GM12878 (cell line): ENCODE measurements around the gene LUM. TPM values are rescaled to one million over a fixed set of nuclear protein-coding genes. Genes with fewer than 3 reads are reported as not detected.

Experiments
- ATAC-seq: fragments of 200-7000 bp; cut with Tn5 transposase; 3 replicates; pipeline ENCODE4 v1.9.1; 2020; ENCODE audit warnings: mild to moderate bottlenecking, moderate library complexity
- BruUV-seq: library from RNA; stranded (reverse); fragments of 400-500 nt; replicated peaks from 2 replicates; lab custom pipeline; 2021; lab: Mats Ljungman, UMichigan
- CTCF ChIA-PET: fragments of 300-600 bp; sonication (Branson Sonifier 250); formaldehyde crosslinking; extraction: SDS; loops from one replicate; lab custom pipeline; 2021; ENCODE audit warnings: inconsistent platforms; lab: Yijun Ruan, JAX
- POLR2A ChIA-PET: fragments of 350-600 bp; formaldehyde crosslinking; extraction: SDS; loops from one replicate; lab custom pipeline; 2021; ENCODE audit warnings: inconsistent platforms; lab: Charles Lee
- RAD21 ChIA-PET: fragments of 300-600 bp; sonication (Branson Sonifier 250); formaldehyde crosslinking; loops from one replicate; lab custom pipeline; 2023; ENCODE audit warnings: antibody characterized with exemption; ENCODE audit not compliant: unreplicated experiment; lab: Charles Lee
- SMC1A ChIA-PET: fragments of 300-600 bp; sonication (Branson Sonifier 250); formaldehyde crosslinking; loops from one replicate; lab custom pipeline; 2023; ENCODE audit not compliant: unreplicated experiment, uncharacterized antibody; lab: Charles Lee
- DNase-seq: peaks from one replicate; pipeline ENCODE4 v3.0.0-alpha.2; 2011; ENCODE audit warnings: low read depth, low spot score
- FAIRE-seq: peaks from 3 replicates; lab custom pipeline; 2011; peaks lifted over from hg19 to GRCh38; lab: Jason Lieb, UNC
- H2AFZ ChIP-seq: 2 replicates; pipeline ENCODE4 v1.6.0; 2011; ENCODE audit warnings: low read depth, low read length, control low read depth; ENCODE audit not compliant: control insufficient read depth
- H3K27ac ChIP-seq: 2 replicates; pipeline ENCODE4 v1.5.1; 2011; ENCODE audit warnings: control low read depth; ENCODE audit not compliant: control insufficient read depth, insufficient read depth
- H3K27me3 ChIP-seq, 2 experiments: replicated peaks in 1 of 2; 2 replicates each; pipeline versions ENCODE4 v1.6.0 to v1.6.1; 2011; ENCODE audit warnings: low read length in 1 of 2; ENCODE audit not compliant: control insufficient read depth in 2 of 2, insufficient read depth in 2 of 2
- H3K36me3 ChIP-seq, 2 experiments: 2 replicates each; pipeline ENCODE4 v1.5.1; 2011; ENCODE audit warnings: low read length in 1 of 2; ENCODE audit not compliant: control insufficient read depth in 2 of 2, insufficient read depth in 2 of 2
- H3K4me1 ChIP-seq: 2 replicates; pipeline ENCODE4 v1.6.1; 2011; ENCODE audit warnings: mild to moderate bottlenecking, low read length, moderate library complexity, mixed read lengths; ENCODE audit not compliant: control insufficient read depth, insufficient read depth
- H3K4me2 ChIP-seq: 2 replicates; pipeline ENCODE4 v1.6.0; 2011; ENCODE audit warnings: control low read depth; ENCODE audit not compliant: control insufficient read depth, insufficient read depth
- H3K4me3 ChIP-seq: fragments of 200-600 bp; sonication (generic); 2 replicates; pipeline ENCODE4 v1.5.1; 2016
- H3K79me2 ChIP-seq: 2 replicates; pipeline ENCODE4 v1.6.0; 2011; ENCODE audit warnings: low read length; ENCODE audit not compliant: control insufficient read depth, insufficient read depth
- H3K9ac ChIP-seq: 2 replicates; pipeline ENCODE4 v1.8.0; 2011; ENCODE audit warnings: low read length, control low read depth, mixed read lengths; ENCODE audit not compliant: control insufficient read depth, insufficient read depth
- H3K9me3 ChIP-seq: replicated peaks from 3 replicates; pipeline ENCODE4 v1.5.1; 2011; ENCODE audit warnings: mild to moderate bottlenecking, low read length; ENCODE audit not compliant: control insufficient read depth, insufficient read depth
- H4K20me1 ChIP-seq: 2 replicates; pipeline ENCODE4 v1.6.0; 2011; ENCODE audit not compliant: control insufficient read depth, insufficient read depth
- ATF7 ChIP-seq: fragments of 450-650 bp; IDR thresholded peaks from 2 replicates; pipeline ENCODE4 v1.6.1; 2016; ENCODE audit warnings: low read depth, mild to moderate bottlenecking
- CHD4 ChIP-seq: fragments of 200-600 bp; sonication (generic); IDR thresholded peaks from 2 replicates; pipeline ENCODE4 v1.6.1; 2016; ENCODE audit warnings: mild to moderate bottlenecking
- EZH2 ChIP-seq: IDR thresholded peaks from 2 replicates; pipeline ENCODE4 v1.6.1; 2012; ENCODE audit warnings: low read depth, mild to moderate bottlenecking, control low read depth, inconsistent platforms, low read length, borderline replicate concordance; ENCODE audit not compliant: control insufficient read depth
- MYB ChIP-seq: fragments of 150-350 bp; IDR thresholded peaks from 2 replicates; pipeline ENCODE4 v1.6.1; 2014; ENCODE audit warnings: mild to moderate bottlenecking, low read depth, low read length, borderline replicate concordance
- MYC ChIP-seq: IDR thresholded peaks from 2 replicates; pipeline ENCODE4 v1.6.1; 2011; ENCODE audit warnings: mild to moderate bottlenecking, low read length, moderate library complexity, inconsistent platforms; ENCODE audit not compliant: insufficient read depth, insufficient replicate concordance, insufficient read length, severe bottlenecking
- PAX5 ChIP-seq: IDR thresholded peaks from 2 replicates; pipeline ENCODE4 v1.6.1; 2011; ENCODE audit warnings: low read depth, low read length, borderline replicate concordance
- RAD51 ChIP-seq: fragments of 450-650 bp; IDR thresholded peaks from 2 replicates; pipeline ENCODE4 v1.6.1; 2016; ENCODE audit warnings: moderate library complexity, mild to moderate bottlenecking, inconsistent platforms
- SIN3A ChIP-seq: IDR thresholded peaks from 2 replicates; pipeline ENCODE4 v1.6.1; 2012; ENCODE audit warnings: low read depth, low read length, improper control_type of control experiment
- STAT1 ChIP-seq: fragments of 450-650 bp; conservative IDR thresholded peaks from 2 replicates; pipeline ENCODE4 v1.6.1; 2014; ENCODE audit warnings: antibody characterized with exemption, mild to moderate bottlenecking
- TBL1XR1 ChIP-seq: IDR thresholded peaks from 2 replicates; pipeline ENCODE4 v1.6.1; 2012; ENCODE audit warnings: low read depth, low read length, improper control_type of control experiment
- WRNIP1 ChIP-seq: IDR thresholded peaks from 2 replicates; pipeline ENCODE4 v1.6.1; 2011; ENCODE audit warnings: low read depth, low read length, improper control_type of control experiment, borderline replicate concordance
- ZNF217 ChIP-seq: fragments of 450-650 bp; IDR thresholded peaks from 2 replicates; pipeline ENCODE4 v1.6.1; 2017; ENCODE audit warnings: antibody characterized with exemption, mild to moderate bottlenecking
- ZNF274 ChIP-seq: IDR thresholded peaks from one replicate; pipeline ENCODE4 v1.8.0; 2011; ENCODE audit not compliant: insufficient read length, insufficient read depth
- ZNF384 ChIP-seq: IDR thresholded peaks from 2 replicates; pipeline ENCODE4 v1.6.1; 2012; ENCODE audit warnings: low read depth, mild to moderate bottlenecking, low read length, improper control_type of control experiment, borderline replicate concordance
- ZZZ3 ChIP-seq: IDR thresholded peaks from 2 replicates; pipeline ENCODE4 v1.6.1; 2011; ENCODE audit warnings: low read depth; ENCODE audit not compliant: control insufficient read depth, insufficient read length
- WGBS: methylation state at CpG from one replicate; pipeline ENCODE4 v1.1.6; 2016; ENCODE audit warnings: low lambda C conversion rate; ENCODE audit not compliant: insufficient replicate concordance, insufficient coverage; ENCODE audit errors: missing lambda C conversion rate; 5-methylcytosine and 5-hydroxymethylcytosine counted together
- in situ Hi-C: fragments of 300-500 bp; cut with MboI; formaldehyde crosslinking; loops from 9 replicates; pipeline ENCODE4 v1.14.3; 2018; ENCODE audit warnings: mixed read lengths
- intact Hi-C: fragments of 100-400 bp; cut with micrococcal nuclease; formaldehyde crosslinking; loops from one replicate; pipeline ENCODE4 v1.14.2; 2022; ENCODE audit not compliant: unreplicated experiment
- polyA plus RNA-seq, 11 experiments: library from polyadenylated mRNA; depleted of rRNA in 4 of 11; unstranded in 6 of 11; stranded (reverse) in 5 of 11; fragments of >200 nt; fragmentation: Nextera tagmentation in 4 of 11; fragmentation: Illumina TruSeq in 1 of 11; extraction: Ambion mirVana in 4 of 11; extraction: Trizol in 1 of 11; gene quantifications; 1 replicate in 1 of 11; 2 replicates in 10 of 11; pipeline versions ENCODE4 v1.2.1 to v1.2.3, GENCODE V29; 2011 to 2016; ENCODE audit warnings: inconsistent platforms in 2 of 11, missing spikeins in 2 of 11, low read depth in 1 of 11
- total RNA-seq, 4 experiments: library from RNA; depleted of rRNA in 3 of 4; stranded (reverse); fragments of >200 nt in 3 of 4; fragmentation: Illumina TruSeq in 1 of 4; extraction: Trizol in 1 of 4; gene quantifications; 2 replicates each; pipeline versions ENCODE4 v1.2.1 to v1.2.3, GENCODE V29; 2013 to 2021
- TF ChIP-seq, protein P1 (sequence below): IDR thresholded peaks from 2 replicates; pipeline ENCODE4 v1.6.1; 2012; ENCODE audit warnings: low read length, inconsistent platforms

The LUM gene
- total and polyA plus RNA-seq, 10 of the 15 experiments (the other 5 are each of a cell fraction or from before 2014, with no cell fraction given) = 0.09 to 0.31 TPM; not detected in 8

DNA sequence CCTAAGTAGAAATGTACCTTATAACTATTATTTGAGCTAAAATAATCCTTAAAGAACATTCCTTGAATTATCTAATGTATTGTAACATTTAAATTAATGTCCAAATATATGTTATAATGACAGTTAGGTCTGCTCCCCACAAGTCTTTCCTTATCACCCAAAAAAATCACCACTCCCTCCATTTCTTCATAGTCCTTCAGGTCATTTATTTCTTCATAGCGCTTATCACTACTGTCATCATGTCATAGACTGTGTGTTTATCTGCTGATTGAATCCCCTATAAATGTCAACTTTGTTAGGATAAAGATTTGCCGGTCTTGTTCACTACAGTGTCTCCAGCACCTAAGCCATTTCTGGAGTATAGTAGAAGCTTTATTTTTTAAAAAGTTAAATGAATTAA lies 12.0 kb downstream of the LUM start:
- 22% methylated on average over 2 of the region's 2 CpGs for WGBS
- no peak overlapping the region for H3K4me2 ChIP-seq
- SMC1A ChIA-PET = interaction anchor here (1.3 kb wide), 1 partner anchor 9 kb away, joined by 5 read pairs; no protein-coding TSS in a partner anchor
- RAD21 ChIA-PET = interaction anchor here (0.9 kb wide), 1 partner anchor 10 kb away, joined by 3 read pairs; no protein-coding TSS in a partner anchor
- H3K27ac ChIP-seq = no peak overlapping the region
- H3K4me3 ChIP-seq = no peak overlapping the region
- in situ Hi-C loops = no loop called here
- CTCF ChIA-PET = interaction anchor here (0.7 to 4.2 kb wide), 3 partner anchors 10 to 119 kb away, joined by 3 to 23 read pairs (median 3); partner anchors contain the start of gene LUM
- no peaks in the 10 kb centered on the region for H3K27me3 ChIP-seq
- H3K36me3 ChIP-seq = no peaks in the 10 kb centered on the region
- intact Hi-C loops = no loop called here
- no peak for DNase-seq
- no peak overlapping the region for H2AFZ ChIP-seq
- H3K9ac ChIP-seq = no peak overlapping the region
- H3K4me1 ChIP-seq = no peaks in the 10 kb centered on the region
- ATAC-seq = no peak
- FAIRE-seq = no peak
- no peaks in the 10 kb centered on the region for H3K9me3 ChIP-seq
- TF ChIP-seq CHD4 (no peak), STAT1 (no peak), MYC (no peak), ZNF217 (no peak), ATF7 (no peak), MYB (no peak), WRNIP1 (no peak)
- TF ChIP-seq, all 136 proteins: peak for 0
- POLR2A ChIA-PET = no interaction called here
- Histone ChIP-seq H4K20me1 (no peaks in the 10 kb centered on the region), H3K79me2 (no peaks in the 10 kb centered on the region)
- no TSS peak for BruUV-seq

DNA sequence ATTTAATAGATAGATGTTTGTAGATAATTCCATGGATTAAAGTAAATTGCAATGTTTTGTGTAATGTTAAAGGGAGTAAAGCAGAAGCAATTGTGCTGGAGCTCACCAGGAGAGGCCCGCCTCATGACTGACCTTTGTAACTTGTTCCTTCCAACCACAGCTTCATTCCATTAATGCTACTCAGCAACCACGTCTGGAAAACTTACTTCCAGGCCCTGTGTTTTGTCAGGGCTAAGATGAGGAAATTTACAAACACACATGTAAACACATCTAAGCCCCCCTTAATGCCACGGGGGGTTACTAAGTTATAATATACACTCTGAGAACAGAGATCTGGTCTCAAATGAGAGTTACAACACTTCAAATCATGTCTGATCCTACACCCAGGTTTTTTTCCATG lies 12.4 kb downstream of the LUM start:
- no peak for ATAC-seq
- RAD21 ChIA-PET = interaction anchor here (0.9 kb wide), 1 partner anchor 10 kb away, joined by 3 read pairs; no protein-coding TSS in a partner anchor
- intact Hi-C loops = no loop called here
- in situ Hi-C loops = no loop called here
- Histone ChIP-seq H3K79me2 (no peaks in the 10 kb centered on the region), H2AFZ (no peak overlapping the region), H4K20me1 (no peaks in the 10 kb centered on the region), H3K4me1 (no peaks in the 10 kb centered on the region)
- POLR2A ChIA-PET = no interaction called here
- CTCF ChIA-PET = interaction anchor here (0.7 to 4.2 kb wide), 3 partner anchors 11 to 119 kb away, joined by 3 to 23 read pairs (median 3); partner anchors contain the start of gene LUM
- TF ChIP-seq, protein P1, sequence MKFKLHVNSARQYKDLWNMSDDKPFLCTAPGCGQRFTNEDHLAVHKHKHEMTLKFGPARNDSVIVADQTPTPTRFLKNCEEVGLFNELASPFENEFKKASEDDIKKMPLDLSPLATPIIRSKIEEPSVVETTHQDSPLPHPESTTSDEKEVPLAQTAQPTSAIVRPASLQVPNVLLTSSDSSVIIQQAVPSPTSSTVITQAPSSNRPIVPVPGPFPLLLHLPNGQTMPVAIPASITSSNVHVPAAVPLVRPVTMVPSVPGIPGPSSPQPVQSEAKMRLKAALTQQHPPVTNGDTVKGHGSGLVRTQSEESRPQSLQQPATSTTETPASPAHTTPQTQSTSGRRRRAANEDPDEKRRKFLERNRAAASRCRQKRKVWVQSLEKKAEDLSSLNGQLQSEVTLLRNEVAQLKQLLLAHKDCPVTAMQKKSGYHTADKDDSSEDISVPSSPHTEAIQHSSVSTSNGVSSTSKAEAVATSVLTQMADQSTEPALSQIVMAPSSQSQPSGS = no peak
- TF ChIP-seq WRNIP1 (no peak), ZNF274 (no peak), RAD51 (no peak), EZH2 (no peak), ZZZ3 (no peak), ZNF384 (no peak), SIN3A (no peak), TBL1XR1 (no peak), PAX5 (no peak)
- TF ChIP-seq, all 136 proteins: peak for 0
- no peaks in the 10 kb centered on the region for H3K9me3 ChIP-seq
- SMC1A ChIA-PET = interaction anchor here (1.3 kb wide), 1 partner anchor 10 kb away, joined by 5 read pairs; no protein-coding TSS in a partner anchor
- no peak overlapping the region for H3K9ac ChIP-seq
- H3K4me3 ChIP-seq = no peak overlapping the region
- FAIRE-seq (no peak), DNase-seq (no peak)
- H3K27ac ChIP-seq = no peak overlapping the region
- H3K4me2 ChIP-seq = no peak overlapping the region
- no TSS peak for BruUV-seq
- no peaks in the 10 kb centered on the region for H3K27me3 ChIP-seq
- no peaks in the 10 kb centered on the region for H3K36me3 ChIP-seq
- WGBS = 5% methylated on average over 3 of the region's 3 CpGs
